GM15510 (cell line): ENCODE results near the gene CCDC92B.

Source experiments
- POLR2A ChIP-seq: IDR thresholded peaks from 3 replicates; pipeline ENCODE4 v1.6.1; 2011; ENCODE audit warnings: borderline replicate concordance; ENCODE audit not compliant: insufficient read length; ENCODE audit errors: extremely low read depth

Gene CCDC92B

DNA sequence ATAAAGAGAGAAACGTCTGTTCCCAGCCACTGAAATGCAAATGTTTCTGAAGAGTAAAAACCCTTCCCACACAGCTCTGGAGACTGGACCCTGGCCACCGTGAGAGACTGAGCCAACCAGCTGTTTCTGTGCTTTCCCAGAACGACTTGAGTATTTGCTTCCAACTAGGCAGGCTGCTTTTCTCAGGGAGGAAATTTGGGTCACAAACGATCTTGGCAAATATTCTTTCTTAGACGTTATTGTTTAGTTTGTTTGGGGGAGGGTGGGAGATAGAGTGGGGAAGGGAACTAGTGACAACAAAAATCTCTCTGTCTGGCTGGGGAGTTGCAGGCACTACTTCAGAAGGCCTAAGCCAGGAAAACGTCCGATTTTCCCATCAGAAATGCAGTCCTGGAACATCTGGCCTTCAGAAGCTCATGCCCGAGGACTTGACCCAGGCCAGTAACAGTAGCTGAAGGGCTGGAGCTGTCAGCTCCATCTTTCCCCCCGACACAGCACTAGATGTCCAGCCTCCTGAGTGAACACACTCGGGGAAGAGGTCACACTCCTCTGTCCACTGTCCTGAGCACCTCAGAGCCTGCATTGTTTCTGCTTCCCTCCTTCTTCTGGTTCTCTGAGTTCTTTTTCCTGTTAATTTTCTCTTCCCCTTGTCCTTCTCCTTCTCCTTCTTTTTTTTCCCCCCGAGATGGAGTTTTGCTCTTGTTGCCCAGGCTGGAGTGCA lies 4.0 kb downstream of the CCDC92B start:
- no peak for TF ChIP-seq POLR2A

DNA sequence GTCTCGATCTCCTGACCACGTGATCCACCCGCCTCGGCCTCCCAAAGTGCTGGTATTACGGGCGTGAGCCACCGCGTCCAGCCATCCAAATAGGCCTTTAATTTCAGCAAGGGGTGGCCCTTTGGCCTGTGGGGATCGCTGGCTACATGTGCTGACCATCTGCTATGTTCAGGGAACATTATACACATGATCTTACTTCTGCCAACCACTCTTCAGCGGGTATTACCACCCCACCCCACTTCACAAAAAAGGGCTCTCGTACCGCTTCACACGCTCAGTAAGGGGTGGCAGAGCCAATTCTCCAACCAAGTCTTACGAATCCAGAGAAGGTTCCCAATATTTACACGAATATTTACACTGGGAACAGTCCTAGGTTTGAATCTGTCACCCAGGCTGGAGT lies 11.8 kb downstream of the CCDC92B start:
- TF ChIP-seq POLR2A = no peak

DNA sequence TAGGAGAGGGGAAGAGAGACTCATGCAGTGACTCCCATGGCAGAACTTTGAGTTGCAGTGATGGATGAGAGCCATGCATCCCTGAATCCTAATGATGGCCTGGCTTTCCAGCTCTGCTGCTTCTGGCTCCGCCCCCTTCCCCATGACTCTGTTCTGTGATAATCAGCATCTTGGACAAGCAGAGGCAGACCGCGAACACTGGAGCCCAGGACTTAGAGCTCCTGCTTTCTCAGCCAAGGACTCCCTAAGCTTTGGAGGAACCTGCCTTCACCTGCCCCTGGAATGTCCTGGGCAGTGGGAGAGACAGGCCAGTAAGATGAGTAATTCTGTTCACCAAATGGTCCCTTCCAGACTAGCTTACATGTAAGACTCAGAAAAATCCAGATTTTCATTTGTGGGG lies 12.5 kb downstream of the CCDC92B start:
- no peak for TF ChIP-seq POLR2A

DNA sequence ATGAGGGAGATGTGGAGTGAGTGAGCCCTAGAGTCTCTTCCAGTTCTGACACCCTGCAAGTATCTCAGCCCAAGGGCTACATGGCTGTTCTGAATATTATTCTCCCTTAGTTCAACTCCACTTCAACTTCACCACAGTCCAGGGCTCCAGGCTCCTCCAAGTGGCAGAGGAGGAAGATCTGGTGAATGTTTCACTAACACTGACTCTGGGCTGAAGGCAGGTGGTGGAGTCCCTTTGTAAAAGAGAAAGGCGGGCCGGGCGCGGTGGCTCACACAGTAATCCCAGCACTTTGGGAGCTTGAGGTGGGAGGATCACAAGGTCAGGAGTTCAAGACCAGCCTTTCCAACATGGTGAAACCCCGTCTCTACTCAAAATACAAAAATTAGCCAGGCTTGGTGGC lies 13.6 kb downstream of the CCDC92B start:
- no peak for TF ChIP-seq POLR2A

DNA sequence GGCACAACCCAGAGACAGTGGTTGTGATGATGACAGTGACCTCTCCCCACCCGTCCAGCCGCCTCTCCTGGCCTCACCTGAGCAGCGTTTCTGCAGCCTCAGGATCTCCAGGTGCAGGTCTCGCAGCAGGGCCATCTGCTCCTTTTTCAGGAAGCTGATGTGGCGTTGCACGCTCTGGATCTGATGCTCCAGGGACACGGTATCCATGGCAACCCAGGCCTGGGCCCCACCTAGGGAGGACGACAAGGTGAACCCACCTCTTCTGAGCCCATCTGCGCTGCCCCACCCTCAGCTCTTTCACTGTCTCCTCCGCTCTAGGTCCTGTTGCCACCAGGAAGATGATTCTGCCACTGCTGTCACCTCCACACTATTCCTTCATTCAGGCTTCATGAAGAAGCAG lies 14.5 kb downstream of the CCDC92B start:
- no peak for TF ChIP-seq POLR2A

DNA sequence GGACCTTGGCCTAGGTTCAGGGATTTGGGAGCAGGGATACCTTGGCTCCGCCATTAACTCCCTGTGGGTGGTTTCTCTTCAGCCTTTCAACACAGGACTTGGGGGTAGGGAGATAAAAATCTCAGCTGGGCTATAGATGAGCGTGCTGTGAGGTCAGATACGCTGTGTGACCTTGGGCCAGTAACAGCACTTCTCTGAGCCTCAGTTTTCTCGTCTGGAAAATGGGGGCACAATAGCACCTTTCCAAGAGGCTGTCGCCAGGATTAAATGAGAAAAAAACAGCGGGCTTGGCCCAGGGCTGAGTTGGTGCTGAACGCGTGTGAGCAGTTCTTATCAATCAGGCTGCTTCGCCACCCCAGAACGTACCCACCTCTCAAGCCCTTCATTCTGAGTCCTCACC lies 17.6 kb downstream of the CCDC92B start:
- no peak for TF ChIP-seq POLR2A

DNA sequence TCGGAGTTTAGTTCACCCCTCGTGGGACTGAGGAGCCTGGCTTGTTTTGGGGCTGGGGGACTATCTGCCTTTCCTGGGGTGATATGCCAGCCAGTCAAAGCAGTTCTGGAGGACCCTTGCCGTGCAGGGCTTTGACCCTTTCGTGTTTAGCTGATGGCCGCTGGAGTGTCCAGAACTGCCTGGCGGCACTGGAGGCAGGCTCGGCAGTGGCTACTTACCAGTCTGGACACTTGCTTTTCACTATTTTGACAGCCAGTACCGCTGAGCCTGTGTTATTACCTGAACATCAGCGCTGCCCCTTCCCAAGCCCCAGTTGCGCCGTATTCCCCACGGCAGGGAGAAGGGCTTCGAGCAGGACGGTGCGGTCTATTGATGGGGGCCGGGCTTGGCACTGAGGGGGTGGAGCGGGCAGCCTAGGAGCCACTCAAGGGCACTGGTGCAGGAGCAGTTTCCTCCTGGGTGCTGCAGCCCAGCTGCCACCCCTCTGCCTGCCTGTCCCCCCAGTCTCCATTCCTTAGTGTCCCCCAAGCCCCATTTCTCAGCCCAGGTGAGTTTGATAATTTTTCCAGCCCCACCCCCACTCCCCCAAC lies 18.6 kb downstream of the CCDC92B start:
- TF ChIP-seq POLR2A = no peak

DNA sequence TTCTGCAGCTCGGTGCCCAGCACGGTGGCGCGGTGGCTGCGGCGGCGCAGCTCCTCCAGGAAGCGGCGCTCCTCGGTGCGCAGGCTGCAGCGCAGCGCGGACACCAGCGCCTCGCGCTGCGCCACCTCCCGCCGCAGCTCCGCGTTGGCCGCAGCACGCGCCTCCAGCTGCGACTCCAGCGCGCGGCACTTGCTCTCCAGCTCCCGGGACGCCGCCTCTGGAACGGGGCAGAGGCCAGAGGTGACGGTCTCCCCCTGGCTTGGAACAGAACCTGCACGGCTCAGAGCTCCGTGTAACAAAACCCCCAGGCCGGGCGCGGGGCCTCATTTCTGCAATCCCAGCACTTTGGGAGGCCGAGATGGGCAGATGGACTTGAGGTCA lies 24.7 kb downstream of the CCDC92B start:
- no peak for TF ChIP-seq POLR2A

DNA sequence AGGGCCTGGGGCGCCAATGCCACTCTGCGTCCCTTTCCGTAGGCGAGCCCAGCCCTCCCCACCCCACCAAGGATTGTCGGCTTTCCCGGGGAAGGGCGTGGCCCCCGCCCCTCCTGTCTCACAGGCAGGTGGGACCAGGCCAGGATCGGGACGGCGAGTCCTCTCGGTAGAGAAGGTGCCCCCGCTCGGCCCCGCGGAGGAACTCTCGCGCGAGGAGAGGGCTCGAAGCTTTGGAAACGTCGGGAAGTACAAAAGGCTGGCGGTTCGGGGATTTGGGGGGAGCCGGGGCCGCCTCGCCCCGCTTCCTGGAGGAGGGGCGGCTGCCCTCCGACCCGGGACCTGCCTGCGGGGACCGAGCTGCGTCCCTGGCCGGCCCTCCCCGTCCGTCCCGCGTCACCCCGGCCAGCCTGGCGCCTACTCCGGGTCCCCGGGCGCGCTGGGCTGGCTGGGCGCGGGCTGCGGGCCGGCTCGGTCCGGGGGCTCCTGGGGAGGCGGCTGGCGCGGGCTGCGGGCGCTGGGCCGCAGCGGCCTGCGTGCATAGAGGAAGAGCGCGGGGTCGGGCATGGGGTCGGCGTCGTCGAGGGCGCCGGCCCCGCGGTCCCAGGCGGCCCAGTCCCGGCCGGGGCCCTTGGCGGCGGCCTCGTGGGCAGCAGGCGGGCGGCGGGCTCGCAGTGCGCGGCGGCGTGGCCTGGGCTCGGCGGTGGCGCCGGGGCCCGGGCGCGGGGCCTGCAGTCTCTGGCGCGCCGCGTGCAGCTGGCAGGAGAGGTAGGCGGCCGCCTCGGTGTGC lies 25.3 kb downstream of the CCDC92B start:
- no peak for TF ChIP-seq POLR2A

DNA sequence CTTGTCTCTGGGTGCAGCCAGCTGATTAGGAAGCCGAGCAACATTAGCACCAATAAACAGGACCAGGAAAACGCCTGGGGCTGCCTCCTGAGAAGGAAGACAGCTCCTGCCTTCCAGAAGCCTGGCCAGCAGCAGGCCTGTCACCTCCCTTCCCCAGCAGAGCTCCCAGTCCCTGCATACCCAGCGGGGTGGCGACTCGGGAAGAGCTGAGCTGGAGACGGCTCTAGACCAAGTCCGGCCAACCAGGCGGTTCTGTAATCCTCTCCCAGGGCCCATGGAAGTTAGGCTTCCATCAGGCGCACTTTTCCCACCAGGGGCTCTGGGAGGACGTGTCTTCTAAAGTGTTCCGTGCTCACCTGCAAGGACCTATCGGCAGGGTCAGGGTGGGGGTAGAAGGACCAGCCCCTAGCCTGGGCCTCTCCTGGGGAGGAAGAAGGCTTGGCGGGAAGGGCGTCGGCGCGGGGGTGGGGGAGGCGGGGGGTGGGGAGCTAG lies 25.9 kb downstream of the CCDC92B start:
- TF ChIP-seq POLR2A = no peak

DNA sequence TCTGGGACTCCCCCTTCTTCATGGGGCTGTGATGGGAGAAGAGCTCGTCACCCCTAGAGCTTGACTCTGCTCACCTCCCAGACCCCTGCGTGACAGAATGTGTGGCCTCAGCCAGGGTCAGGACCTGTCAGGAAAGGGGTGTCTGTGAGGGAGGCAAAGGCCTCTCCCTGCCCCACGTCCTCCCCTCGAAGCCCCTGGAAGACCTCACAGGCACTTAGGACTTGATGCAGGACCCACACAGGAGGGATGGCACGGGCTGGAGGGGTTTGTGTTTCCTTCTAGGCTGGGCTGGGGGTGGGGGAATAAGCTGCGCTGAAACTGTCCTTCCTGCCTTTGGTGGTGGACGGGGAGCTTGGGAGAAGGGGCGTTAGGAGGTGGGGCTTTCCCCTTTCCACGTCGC lies 26.8 kb downstream of the CCDC92B start:
- no peak for TF ChIP-seq POLR2A

DNA sequence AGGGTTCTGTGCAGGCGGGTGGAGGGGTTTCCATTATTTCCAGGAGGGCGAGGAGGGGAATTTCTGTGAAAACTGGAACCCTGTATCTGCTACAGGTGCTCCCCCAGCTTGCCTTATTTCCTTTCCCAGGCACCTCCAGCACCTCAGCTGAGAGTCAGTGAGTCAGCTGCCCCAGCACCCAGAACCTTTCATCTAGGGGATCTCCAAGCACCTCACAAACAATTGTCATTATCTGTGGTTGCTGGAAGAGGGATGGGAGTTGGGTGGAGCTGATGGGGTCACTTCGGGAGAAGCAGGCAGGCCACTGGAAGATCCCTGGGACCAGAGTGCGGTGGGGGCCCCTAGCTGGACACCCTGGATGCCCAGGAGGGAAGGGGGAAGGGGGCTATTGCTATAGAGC lies 27.8 kb downstream of the CCDC92B start:
- TF ChIP-seq POLR2A = no peak

DNA sequence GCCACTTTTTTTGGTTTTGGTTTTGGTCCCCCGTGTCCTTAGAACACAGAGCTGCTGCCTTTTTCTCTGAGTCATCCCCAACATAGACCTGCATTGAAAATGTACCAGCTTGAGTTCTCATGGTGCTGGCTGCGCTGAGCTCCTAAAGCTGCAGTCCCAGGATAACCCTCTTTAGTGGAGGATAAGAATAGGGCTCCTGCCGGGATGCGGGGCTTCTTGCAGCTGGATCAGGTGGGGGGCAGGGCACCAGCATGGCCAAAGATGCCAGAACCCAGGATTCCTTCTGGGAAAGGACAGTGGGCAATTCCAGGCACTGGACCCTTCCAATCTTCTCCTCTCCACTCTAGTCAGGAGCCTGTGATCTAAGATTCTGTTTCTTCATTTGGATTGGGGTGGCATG lies 29.6 kb downstream of the CCDC92B start:
- no peak for TF ChIP-seq POLR2A

DNA sequence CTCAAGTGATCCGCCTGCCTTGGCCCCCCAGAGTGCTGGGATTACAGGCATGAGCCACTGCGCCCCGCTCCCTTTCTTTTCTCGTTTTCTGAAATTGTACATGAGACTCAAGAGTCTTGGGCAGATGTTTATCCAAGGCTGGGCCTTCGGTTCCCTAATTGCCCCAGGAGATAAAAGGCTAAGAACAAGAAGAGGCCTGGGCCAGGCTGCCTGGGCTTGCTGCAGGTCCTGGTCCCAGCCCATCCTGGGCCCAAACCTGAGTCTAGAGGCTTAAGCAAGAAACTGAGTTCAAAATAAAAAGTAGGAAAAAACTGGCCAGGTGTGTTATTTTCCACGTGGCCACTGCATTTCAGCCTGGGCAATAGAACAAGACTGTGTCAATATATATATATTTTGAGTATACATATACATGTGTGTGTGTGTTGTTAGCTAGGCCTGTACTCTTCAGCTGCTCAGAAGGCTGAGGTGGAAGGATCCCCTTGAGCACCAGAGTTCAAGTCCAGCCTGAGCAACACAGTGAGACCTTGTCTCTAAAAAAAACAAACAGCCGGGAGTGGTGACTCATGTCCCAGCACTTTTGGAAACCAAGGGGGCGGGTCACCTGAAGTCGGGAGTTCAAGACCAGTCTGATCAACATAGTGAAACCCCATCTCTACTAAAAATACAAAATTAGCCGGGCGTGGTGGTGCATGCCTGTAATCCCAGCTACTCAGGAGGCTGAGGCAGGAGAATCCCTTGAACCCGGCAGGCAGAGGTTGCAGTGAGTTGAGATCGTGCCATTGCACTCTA lies 31.1 kb downstream of the CCDC92B start:
- no peak for TF ChIP-seq POLR2A

DNA sequence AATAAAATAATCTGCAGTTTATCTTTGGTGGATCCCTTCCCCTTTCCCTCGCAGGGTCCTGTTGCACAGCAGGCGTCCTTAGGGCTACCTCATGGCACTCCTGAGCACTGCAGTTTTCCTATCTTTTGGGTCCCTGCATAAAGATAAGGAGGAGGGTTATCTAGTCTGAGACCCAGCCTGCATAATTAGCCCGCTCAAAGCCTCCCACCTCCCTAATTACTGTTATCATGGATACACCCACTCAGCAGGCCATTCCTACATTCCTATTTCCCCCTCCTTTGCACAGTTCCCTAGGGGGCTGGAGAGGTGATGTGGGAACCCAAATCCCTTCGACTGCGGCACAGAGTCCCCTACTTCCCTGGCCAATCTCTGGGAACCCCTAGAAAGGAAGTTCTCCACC lies 32.8 kb downstream of the CCDC92B start:
- no peak for TF ChIP-seq POLR2A
